A549 (cell line): ENCODE measurements around the gene CEP192. TPM values are rescaled to one million over a fixed set of nuclear protein-coding genes. Genes with fewer than 3 reads are reported as not detected.

Source experiments
- ATAC-seq, 2 experiments: fragments of 200-7000 bp in 1 of 2; fragments of >200 bp in 1 of 2; cut with Nextera tagmentation in 1 of 2; cut with Tn5 transposase in 1 of 2; 3 replicates each; pipeline versions ENCODE4 v1.8.0 to v1.9.1; 2018 to 2020; ENCODE audit warnings: mild to moderate bottlenecking in 1 of 2, moderate library complexity in 1 of 2
- CTCF ChIA-PET: fragments of 300-600 bp; sonication (Branson Sonifier 250); formaldehyde crosslinking; extraction: SDS; loops from one replicate; lab custom pipeline; 2021; ENCODE audit warnings: antibody characterized with exemption, inconsistent platforms; lab: Yijun Ruan, JAX
- POLR2A ChIA-PET: fragments of 350-600 bp; formaldehyde crosslinking; extraction: SDS; loops from one replicate; lab custom pipeline; 2021; ENCODE audit warnings: antibody characterized with exemption, inconsistent platforms; lab: Yijun Ruan, JAX
- DNase-seq, 2 experiments: peaks; one replicate each; pipeline versions ENCODE4 v3.0.0 to v3.0.0-alpha.2; 2011 to 2016; ENCODE audit warnings: low read depth in 1 of 2, low spot score in 1 of 2
- FAIRE-seq: peaks from 2 replicates; lab custom pipeline; 2011; peaks lifted over from hg19 to GRCh38; lab: Jason Lieb, UNC
- H3K27ac ChIP-seq, 2 experiments: fragments of >200 bp; sonication (Bioruptor Twin); formaldehyde crosslinking; 3 replicates each; pipeline ENCODE4 v1.5.1; 2016 to 2017
- H3K4me1 ChIP-seq: fragments of >200 bp; sonication (Bioruptor Twin); formaldehyde crosslinking; 3 replicates; pipeline ENCODE4 v1.6.1; 2016
- H3K4me2 ChIP-seq: fragments of >200 bp; sonication (Bioruptor Twin); formaldehyde crosslinking; 3 replicates; pipeline ENCODE4 v1.6.1; 2016
- H3K4me3 ChIP-seq: fragments of >200 bp; sonication (Bioruptor Twin); formaldehyde crosslinking; 3 replicates; pipeline ENCODE4 v1.5.1; 2016
- H3K9me3 ChIP-seq: fragments of >200 bp; sonication (Bioruptor Twin); formaldehyde crosslinking; 3 replicates; pipeline ENCODE4 v1.6.1; 2016
- GATA3 ChIP-seq: IDR thresholded peaks from 2 replicates; pipeline ENCODE4 v1.6.1; 2012; ENCODE audit warnings: borderline replicate concordance
- HDAC2 ChIP-seq: fragments of 200-600 bp; sonication (generic); IDR thresholded peaks from 2 replicates; pipeline ENCODE4 v1.6.1; 2016
- HOXB13 ChIP-seq: fragments of 250-450 bp; sonication (Bioruptor Pico); IDR thresholded peaks from 2 replicates; pipeline ENCODE4 v1.5.0; 2020; ENCODE audit warnings: low read depth, mild to moderate bottlenecking, moderate library complexity
- JUN ChIP-seq, 2 experiments: fragments of >200 bp; sonication (Bioruptor Twin); formaldehyde crosslinking; IDR thresholded peaks; 2 replicates in 1 of 2; 3 replicates in 1 of 2; pipeline ENCODE4 v1.6.1; 2016 to 2017
- MYC ChIP-seq: IDR thresholded peaks from 2 replicates; pipeline ENCODE4 v1.6.1; 2012; ENCODE audit warnings: mild to moderate bottlenecking, inconsistent platforms, low read length, improper control_type of control experiment, borderline replicate concordance
- NPAS2 ChIP-seq: fragments of 250-450 bp; sonication (Bioruptor Pico); IDR thresholded peaks from 2 replicates; pipeline ENCODE4 v1.8.0; 2022; ENCODE audit warnings: mild to moderate bottlenecking, moderate library complexity, borderline replicate concordance
- PHF8 ChIP-seq: fragments of 200-600 bp; sonication (generic); IDR thresholded peaks from 2 replicates; pipeline ENCODE4 v1.6.1; 2016; ENCODE audit warnings: low read depth, mild to moderate bottlenecking, antibody characterized with exemption, moderate library complexity, borderline replicate concordance
- POLR2A ChIP-seq: IDR thresholded peaks from 2 replicates; pipeline ENCODE4 v1.6.1; 2012; ENCODE audit warnings: mild to moderate bottlenecking, low read length
- POLR2AphosphoS2 ChIP-seq: conservative IDR thresholded peaks from 2 replicates; pipeline ENCODE4 v1.6.1; 2012; ENCODE audit warnings: low read length, improper control_type of control experiment, inconsistent platforms
- RFX5 ChIP-seq: fragments of 450-650 bp; IDR thresholded peaks from 2 replicates; pipeline ENCODE4 v1.7.1; 2014; ENCODE audit warnings: antibody characterized with exemption, mild to moderate bottlenecking, moderate library complexity
- WGBS: methylation state at CpG from one replicate; pipeline ENCODE4 v1.1.6; 2017; ENCODE audit errors: missing lambda C conversion rate; 5-methylcytosine and 5-hydroxymethylcytosine counted together
- polyA minus RNA-seq: library from RNA; depleted of rRNA, polyadenylated mRNA; stranded (reverse); fragments of >200 nt; gene quantifications from 2 replicates; pipeline ENCODE4 v1.2.3, GENCODE V29; 2011; rRNA and poly(A)+ RNA removed
- polyA plus RNA-seq, 4 experiments: library from polyadenylated mRNA; depleted of rRNA in 3 of 4; stranded (reverse); fragments of >200 nt; fragmentation: RNase III in 1 of 4; extraction: RNeasy Plus Mini Kit Qiagen cat#74134 plus additional on column Dnase treatment in 1 of 4; gene quantifications; 2 replicates in 3 of 4; 3 replicates in 1 of 4; pipeline ENCODE4 v1.2.3, GENCODE V29; 2011 to 2017
- TF ChIP-seq, protein P1 (sequence below): IDR thresholded peaks from 2 replicates; pipeline ENCODE4 v1.6.1; 2012
- TF ChIP-seq, protein P2 (sequence below): IDR thresholded peaks from 2 replicates; pipeline ENCODE4 v1.6.1; 2012; ENCODE audit warnings: low read depth, borderline replicate concordance
- TF ChIP-seq, protein P3 (sequence below): fragments of 450-650 bp; IDR thresholded peaks from 2 replicates; pipeline ENCODE4 v1.6.1; 2014; ENCODE audit warnings: antibody characterized with exemption
- TF ChIP-seq, protein P4 (sequence below): fragments of >200 bp; sonication (Bioruptor Twin); formaldehyde crosslinking; IDR thresholded peaks from 3 replicates; pipeline ENCODE4 v1.6.1; 2016
- TF ChIP-seq, protein P5 (sequence below): fragments of >200 bp; sonication (Bioruptor Twin); formaldehyde crosslinking; IDR thresholded peaks from 2 replicates; pipeline ENCODE4 v1.6.1; 2016

Gene CEP192, protein sequence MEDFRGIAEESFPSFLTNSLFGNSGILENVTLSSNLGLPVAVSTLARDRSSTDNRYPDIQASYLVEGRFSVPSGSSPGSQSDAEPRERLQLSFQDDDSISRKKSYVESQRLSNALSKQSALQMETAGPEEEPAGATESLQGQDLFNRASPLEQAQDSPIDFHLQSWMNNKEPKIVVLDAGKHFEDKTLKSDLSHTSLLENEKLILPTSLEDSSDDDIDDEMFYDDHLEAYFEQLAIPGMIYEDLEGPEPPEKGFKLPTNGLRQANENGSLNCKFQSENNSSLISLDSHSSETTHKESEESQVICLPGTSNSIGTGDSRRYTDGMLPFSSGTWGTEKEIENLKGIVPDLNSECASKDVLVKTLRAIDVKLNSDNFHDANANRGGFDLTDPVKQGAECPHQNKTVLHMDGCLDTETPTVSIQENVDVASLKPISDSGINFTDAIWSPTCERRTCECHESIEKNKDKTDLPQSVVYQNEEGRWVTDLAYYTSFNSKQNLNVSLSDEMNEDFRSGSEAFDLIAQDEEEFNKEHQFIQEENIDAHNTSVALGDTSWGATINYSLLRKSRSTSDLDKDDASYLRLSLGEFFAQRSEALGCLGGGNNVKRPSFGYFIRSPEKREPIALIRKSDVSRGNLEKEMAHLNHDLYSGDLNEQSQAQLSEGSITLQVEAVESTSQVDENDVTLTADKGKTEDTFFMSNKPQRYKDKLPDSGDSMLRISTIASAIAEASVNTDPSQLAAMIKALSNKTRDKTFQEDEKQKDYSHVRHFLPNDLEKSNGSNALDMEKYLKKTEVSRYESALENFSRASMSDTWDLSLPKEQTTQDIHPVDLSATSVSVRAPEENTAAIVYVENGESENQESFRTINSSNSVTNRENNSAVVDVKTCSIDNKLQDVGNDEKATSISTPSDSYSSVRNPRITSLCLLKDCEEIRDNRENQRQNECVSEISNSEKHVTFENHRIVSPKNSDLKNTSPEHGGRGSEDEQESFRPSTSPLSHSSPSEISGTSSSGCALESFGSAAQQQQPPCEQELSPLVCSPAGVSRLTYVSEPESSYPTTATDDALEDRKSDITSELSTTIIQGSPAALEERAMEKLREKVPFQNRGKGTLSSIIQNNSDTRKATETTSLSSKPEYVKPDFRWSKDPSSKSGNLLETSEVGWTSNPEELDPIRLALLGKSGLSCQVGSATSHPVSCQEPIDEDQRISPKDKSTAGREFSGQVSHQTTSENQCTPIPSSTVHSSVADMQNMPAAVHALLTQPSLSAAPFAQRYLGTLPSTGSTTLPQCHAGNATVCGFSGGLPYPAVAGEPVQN (N-terminal part only)
- polyA plus RNA-seq (2011; rRNA removed) (19.2 and 21.1 TPM in 2 replicates), polyA plus RNA-seq (2017; fragmentation: RNase III; extraction: RNeasy Plus Mini Kit Qiagen cat#74134 plus additional on column Dnase treatment) (7.9 to 9.1 TPM (median 8.9 TPM) in 3 replicates), polyA minus RNA-seq (27.3 and 35.3 TPM in 2 replicates)
- 8.3 and 9.1 TPM in 2 replicates for polyA plus RNA-seq (2012; cell fraction: cytosol; rRNA removed)
- 15.0 and 22.6 TPM in 2 replicates for polyA plus RNA-seq (2012; cell fraction: nucleus; rRNA removed)

DNA sequence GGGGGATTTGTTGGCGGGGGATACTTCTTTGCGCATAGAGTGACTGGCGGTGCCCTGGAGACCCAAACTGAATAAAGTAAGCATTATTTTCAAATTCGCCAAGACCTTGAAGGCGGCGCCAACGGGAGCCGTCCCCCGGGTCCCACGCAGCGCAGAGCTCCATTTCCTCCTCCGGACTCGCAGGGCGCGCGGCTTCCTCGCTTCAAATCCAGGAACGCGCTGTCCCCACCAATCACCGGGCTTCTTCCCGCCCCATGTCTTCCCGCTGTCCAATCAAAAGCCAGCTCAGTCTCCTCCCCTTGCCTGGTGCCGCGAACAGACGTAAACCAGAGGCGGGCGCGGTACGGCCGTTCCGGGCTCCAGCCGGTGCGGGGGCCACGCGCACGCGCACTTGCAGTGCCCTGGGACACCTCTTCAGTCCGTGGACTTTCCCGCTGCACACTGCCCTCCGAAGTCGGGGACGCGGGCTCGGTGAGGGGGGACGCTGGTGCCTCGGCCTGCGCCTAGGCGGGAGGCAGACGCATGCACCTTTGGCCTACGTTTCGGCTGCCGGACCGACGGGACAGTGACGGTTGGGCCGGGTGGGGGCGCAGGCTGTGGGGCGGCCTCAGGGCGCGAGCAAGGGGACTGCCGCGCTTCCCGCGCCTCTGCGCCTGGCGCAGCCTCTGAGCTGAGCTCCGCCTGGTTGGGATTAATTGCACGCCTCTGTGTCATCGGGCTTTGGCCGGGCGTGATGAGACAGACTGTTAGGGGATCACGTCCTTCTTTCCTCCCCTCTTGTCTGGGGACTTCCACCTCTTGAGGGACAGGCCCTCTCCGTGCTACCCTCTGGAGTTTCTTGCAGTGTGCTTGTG is at the start of gene CEP192:
Gene CEP192 (plus strand): TSS at position 396 of the 854 bp plus-strand sequence. CDS start 8,063 bp downstream, outside the sequence.
- Histone ChIP-seq H3K27ac (peak within 1 kb of the TSS; percentile 78 to 94), H3K4me3 (peak within 1 kb of the TSS; percentile 66), H3K9me3 (no peaks in the 10 kb centered on the region), H3K4me1 (peaks cover 17% of the 10 kb centered on the region), H3K4me2 (peak within 1 kb of the TSS; percentile 83)
- ChIA-PET CTCF (interaction anchor here (0.8 kb wide), 1 partner anchor 540 kb away, joined by 3 read pairs; no protein-coding TSS in a partner anchor), POLR2A (interaction anchor here (0.6 to 1.5 kb wide), 8 partner anchors 9 to 231 kb away, joined by 3 to 19 read pairs (median 4); partner anchors contain the start of gene PTPN2)
- no peak for FAIRE-seq
- TF ChIP-seq, protein P1, sequence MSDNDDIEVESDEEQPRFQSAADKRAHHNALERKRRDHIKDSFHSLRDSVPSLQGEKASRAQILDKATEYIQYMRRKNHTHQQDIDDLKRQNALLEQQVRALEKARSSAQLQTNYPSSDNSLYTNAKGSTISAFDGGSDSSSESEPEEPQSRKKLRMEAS, result peak; percentile 71; the same call in 1 of the 2 replicates
- TF ChIP-seq JUN (IDR thresholded peaks at IDR 0.05) (peak in 1 of 2 experiments; percentile 66; a peak in 2 of 5 replicates), HOXB13 (no peak), RFX5 (0 out of 2 replicates have a peak, but pooled peaks have one; percentile 33), MYC (0 out of 2 replicates have a peak, but pooled peaks have one; percentile 21), NPAS2 (CRISPR knock-in tag) (no peak), POLR2A (peak; percentile 90), PHF8 (peak; percentile 40; the same call in 1 of the 2 replicates), POLR2AphosphoS2 (no peak), GATA3 (0 out of 2 replicates have a peak, but pooled peaks have one; percentile 15), HDAC2 (0 out of 2 replicates have a peak, but pooled peaks have one; percentile 43)
- TF ChIP-seq, protein P2, sequence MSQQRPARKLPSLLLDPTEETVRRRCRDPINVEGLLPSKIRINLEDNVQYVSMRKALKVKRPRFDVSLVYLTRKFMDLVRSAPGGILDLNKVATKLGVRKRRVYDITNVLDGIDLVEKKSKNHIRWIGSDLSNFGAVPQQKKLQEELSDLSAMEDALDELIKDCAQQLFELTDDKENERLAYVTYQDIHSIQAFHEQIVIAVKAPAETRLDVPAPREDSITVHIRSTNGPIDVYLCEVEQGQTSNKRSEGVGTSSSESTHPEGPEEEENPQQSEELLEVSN, result peak; percentile 64; the same call in 1 of the 2 replicates
- TF ChIP-seq, protein P3, sequence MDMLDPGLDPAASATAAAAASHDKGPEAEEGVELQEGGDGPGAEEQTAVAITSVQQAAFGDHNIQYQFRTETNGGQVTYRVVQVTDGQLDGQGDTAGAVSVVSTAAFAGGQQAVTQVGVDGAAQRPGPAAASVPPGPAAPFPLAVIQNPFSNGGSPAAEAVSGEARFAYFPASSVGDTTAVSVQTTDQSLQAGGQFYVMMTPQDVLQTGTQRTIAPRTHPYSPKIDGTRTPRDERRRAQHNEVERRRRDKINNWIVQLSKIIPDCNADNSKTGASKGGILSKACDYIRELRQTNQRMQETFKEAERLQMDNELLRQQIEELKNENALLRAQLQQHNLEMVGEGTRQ, result peak; percentile 79
- TF ChIP-seq, protein P4, sequence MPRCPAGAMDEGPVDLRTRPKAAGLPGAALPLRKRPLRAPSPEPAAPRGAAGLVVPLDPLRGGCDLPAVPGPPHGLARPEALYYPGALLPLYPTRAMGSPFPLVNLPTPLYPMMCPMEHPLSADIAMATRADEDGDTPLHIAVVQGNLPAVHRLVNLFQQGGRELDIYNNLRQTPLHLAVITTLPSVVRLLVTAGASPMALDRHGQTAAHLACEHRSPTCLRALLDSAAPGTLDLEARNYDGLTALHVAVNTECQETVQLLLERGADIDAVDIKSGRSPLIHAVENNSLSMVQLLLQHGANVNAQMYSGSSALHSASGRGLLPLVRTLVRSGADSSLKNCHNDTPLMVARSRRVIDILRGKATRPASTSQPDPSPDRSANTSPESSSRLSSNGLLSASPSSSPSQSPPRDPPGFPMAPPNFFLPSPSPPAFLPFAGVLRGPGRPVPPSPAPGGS, result 0 out of 3 replicates have a peak, but pooled peaks have one; percentile 68
- TF ChIP-seq, protein P5, sequence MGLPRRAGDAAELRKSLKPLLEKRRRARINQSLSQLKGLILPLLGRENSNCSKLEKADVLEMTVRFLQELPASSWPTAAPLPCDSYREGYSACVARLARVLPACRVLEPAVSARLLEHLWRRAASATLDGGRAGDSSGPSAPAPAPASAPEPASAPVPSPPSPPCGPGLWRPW, result no peak
- WGBS, result 2% methylated on average over 30 of the region's 73 CpGs
- DNase-seq, result peak; percentile 73 to 98
- peak; percentile 95 to 97 for ATAC-seq
